Germinal center (tissue), 1 donor: ENCODE results near the gene SP100.
"Not testable (repeated sequence)": the region's sequence is repeated elsewhere in the genome, so short reads cannot be mapped to it uniquely, and the experiment has no call there.

Experiments used
- DNase-seq: peaks from one replicate; pipeline ENCODE4 v3.0.0; 2012; ENCODE audit warnings: mixed read lengths, low spot score

SP100 gene

DNA sequence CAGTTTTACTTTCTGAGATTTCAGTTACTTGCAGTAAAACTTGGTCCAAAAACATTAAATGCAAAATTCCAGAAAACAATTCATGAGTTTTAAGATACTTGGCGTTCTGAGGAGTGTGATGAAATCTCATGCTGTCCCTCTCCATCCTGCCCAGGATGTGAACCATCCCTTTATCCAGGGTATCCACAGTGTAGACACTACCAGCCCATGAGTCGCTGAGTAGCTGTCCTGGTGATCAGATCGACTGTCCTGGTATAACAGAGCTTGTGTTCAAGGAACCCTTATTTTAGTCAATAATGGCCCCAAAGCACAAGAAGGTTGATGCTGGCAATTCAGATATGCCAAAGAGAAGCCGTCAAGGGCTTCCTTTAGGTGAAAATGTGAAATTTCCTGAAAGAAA is 3.2 kb downstream of the SP100 start:
- DNase-seq = no peak

DNA sequence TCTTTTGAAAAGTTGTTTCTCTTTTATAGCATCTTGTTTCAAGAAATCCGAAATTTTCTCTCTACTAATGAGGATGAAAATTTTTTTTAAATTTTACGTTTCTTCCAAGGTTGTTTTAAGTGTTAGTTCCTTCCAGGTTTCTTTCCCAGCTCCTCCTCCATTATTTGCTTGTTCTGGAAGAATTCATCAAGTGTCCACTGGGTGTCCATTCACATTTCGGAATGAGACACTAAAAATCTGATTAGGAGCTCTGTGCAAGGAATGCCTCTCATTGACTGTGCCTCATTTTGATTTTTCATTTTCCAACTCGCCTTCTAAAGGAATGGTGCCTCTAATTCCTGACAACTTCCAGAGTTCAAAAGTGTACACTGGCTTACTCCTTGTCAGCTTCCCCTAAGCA is 6.1 kb downstream of the SP100 start:
- no peak for DNase-seq

DNA sequence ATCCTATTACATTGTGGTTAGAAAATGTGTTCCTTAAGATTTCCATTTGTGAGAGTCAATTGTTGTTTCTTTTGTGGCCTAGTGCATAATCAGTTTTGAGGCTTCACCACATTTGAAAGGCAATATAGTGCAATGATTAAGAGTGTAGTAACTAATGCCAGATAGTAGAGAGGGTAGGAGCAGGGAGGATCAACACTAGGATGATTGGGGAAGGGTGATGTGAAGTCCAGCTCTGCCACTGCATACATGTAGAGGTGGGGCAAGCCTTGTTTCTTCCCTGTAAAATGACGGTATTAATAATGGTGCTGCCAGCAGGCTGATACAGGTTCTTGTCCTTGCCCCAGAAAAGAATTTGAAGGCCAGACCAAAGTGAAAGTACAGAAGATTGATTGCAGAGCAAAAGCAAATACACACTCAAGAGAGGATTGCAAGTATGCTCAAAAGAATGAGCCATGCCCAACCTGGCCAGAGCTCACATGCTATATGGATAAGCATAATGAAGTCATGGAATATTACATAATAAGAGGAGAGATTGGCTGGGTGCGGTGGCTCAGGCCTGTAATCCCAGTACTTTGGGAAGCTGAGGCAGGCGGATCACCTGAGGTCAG is 8.0 kb downstream of the SP100 start:
- DNase-seq = no peak

DNA sequence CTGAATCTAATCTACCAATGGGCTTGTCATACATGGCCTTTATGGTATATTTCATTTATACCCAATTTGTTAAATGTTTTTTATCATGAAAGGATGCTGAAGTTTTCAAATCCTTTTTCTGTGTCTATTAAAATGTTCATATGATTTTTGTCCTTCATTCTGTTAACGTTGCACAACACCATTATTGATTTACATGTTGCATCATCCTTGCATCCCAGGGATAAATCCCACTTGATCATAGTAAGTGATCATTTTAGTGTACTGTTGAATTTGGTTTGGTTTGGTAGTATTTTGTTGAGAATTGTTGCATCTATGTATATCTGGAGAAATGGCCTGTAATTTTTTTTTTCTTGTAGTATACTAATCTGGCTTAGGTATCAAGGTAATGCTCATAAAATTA is 9.4 kb downstream of the SP100 start:
- DNase-seq = no peak

DNA sequence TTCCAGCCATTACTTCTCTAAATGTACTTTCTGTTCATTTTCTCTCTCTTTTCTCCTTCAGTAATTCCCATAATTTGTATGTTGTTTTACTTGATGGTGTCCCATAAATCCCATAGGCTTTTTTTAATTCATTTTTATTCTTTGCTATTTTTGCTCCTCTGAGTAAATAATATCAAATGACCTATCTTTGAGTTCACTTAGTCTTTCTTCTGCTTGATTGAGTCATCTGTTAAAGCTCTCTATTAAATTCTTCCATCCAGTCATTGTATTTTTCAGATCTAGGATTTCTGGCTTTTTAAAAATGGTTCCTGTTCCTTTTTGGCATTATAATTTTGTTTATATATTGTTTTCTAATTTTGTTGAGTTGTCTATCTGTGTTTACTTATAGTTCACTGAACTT is 13.5 kb downstream of the SP100 start:
- no peak for DNase-seq

DNA sequence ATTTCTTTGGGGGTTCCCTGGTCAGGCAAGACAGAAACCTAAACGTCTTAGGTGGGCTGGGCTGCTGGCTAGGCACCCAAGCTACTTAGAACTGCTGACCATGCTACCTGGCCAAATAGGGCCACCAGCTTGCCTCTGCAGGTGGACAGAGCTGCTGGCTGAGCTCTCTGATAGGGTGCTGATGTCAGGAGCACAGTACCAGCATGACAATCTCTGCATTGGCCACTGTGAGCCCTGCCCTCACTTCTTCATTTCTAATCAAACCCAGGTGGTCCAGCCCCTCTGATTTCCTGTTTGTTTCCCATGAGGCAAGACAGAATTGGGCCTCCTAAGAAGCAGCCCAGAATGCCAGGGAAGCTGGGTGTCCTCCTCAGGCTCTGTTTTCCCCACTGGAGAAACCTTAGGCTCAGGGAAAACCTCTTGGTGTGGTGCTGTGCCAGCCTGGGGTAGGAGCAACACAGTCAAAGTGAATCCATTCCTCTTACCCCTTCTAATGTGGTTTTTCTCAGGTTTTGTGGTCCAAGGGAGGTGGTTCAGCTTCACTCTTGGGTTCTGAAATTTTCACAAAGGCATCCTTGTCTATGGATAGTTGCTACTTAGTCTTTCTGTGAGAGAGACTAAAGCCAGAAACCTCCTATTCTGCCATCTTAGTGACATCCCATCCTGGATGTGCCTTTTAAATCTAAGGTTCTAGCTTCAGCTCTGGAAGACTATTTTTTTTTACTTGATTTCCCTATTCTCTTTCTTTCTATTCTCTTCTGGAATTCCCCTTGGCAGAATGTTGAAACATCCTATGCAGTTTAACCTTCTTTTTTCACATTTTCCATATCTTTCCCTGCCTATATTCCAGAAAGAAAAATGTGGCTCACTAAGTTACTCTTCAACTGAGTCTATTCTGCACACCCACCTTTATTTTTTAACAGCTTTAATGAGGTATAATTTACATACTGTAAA is 15.2 kb downstream of the SP100 start:
- no peak for DNase-seq

DNA sequence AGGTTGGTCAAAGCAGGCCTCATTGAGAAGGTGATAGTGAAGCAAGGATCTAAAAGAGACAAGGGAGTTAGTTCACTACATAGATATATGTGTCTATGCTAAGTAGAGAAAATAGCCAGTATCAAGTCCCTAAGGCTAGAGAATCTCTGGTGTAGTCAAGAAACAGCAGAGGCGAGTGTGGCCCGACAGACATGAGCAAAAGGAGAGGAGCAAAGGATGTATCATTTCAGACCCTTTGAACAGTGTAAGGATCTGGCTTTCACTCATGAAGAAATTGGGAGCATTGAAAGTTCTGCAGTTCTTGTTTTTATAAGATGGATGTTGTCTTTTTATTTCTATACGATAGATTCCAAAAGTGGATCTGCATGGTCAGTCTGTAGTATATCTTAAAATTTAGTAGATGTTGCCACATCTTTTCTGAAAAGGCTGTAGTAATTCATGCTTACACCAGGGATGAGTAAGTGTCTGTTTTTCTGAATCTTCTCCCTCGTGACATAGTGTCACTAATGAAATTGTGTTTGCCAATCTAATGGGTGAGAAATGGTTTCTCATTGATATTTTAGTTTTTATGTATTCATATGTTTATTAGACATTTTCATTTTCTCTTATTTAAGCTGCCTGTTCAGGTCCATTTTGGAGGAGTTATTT is 18.8 kb downstream of the SP100 start:
- DNase-seq = no peak

DNA sequence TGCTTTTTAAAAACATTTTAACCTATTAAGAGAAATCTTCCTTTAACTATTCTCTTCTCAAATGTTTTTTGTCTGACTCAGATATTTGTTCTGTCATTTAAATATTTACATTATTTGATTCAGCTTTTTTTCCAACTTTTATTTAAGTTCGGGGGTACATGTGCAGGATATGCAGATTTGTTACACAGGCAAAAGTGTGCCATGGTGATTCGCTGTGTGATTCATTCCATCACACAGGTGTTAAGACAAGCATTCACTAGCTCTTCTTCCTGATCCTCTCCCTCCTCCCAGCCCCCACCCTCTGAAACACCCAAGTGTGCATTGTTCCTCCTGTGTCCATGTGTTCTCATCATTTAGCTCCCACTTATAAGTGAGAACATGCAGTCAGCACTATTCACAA is 19.4 kb downstream of the SP100 start:
- DNase-seq = no peak

DNA sequence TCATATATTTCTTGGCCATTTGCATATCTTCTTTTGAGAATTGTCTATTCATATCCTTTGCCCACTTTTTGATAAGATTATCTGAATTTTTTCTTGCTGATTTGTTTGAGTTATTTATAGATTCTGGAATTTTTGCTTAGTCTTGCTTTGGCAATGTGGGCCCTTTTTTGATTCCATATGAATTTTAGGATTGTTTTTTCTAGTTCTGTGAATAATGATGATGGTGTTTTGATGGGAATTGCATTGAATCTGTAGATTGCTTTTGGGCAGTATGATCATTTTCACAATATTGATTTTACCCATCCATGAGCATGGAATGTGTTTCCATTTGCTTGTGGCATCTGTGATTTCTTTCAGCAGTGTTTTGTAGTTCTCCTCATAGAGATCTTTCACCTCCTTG is 23.1 kb downstream of the SP100 start:
- not testable (repeated sequence) for DNase-seq

DNA sequence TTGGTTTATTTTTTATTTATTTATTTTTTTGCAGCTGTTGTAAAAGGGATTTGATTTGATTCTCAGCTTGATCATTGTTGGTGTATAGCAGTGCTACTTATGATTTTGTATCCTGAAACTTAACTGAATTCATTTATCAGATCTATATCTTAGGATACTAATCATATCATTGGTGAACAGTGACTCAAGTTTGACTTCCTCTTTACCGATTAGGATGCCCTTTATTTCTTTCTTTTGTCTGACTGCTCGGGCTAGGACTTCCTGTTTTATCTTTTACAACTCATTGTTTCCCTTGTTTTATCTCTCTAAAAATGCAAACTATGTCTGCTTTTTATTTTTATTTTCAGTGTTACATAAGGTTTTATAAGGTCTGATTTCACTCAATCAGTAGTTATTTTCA is 23.6 kb downstream of the SP100 start:
- no peak for DNase-seq

DNA sequence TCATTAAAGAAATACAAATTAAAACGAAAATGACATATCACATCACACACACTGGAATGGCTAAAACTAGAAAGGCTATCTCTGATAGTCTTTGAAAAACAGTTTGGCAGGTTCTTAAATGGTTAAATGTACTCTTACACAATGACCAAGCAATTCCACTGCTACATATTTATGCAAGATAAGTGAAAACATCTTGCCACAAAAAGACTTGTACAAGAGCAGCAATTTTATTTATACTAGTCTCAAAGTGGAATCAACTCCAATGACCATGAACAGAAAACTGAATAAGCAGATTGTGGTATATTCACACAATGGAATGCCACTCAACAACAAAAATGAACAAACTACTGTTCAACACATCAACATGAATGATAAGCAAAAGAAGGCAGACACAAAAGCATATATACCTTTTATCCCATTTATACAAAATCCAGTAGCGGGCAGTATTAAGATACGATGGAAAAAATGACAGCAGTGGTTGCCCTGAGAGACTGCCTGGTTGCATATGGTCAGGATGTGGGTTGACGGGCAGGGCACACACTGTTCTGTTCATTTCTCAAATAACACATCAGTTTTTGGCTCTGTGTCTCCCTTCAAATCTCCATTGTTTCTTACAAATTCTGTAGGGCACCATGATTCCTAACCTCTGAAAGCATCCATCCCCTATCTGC is 25.4 kb downstream of the SP100 start:
- DNase-seq = peak; percentile 51

DNA sequence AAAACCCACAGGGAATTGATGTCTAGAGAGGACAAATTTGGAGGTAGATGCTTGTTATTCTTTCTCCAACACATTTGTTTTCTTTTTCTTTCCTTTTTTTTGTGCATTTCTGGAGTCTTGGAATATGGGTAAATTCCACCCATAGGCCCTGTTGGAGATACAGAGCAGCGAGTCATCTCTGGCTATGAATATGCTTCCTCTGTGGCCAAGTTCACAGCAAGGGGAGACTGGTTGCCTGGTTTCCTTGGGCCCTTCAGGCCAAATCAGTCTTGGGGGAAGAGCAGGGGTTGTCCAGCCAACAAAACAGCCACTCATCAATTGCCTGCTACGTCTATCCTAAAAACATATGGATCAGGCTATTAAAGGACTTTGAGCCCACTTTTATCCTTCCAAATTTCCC is 27.5 kb downstream of the SP100 start:
- no peak for DNase-seq

DNA sequence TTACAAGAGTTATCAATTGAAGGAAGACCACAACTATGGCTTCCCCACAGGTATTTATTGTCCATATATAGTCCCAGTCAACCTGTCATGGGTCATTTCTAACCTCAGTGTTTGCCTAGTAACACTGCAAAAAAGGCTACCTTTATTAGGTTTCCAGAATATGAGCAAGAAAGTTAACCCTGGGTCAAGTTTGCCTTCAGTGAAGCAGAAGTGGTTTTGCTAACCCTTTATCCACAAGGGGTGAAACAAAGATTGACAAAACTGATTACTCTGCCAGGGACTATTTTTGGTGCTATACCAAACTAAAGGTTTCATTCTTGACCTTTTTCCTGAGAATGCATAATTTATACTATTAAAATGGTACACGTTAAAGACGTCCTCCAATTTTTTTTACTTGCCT is 28.8 kb downstream of the SP100 start:
- DNase-seq = no peak

DNA sequence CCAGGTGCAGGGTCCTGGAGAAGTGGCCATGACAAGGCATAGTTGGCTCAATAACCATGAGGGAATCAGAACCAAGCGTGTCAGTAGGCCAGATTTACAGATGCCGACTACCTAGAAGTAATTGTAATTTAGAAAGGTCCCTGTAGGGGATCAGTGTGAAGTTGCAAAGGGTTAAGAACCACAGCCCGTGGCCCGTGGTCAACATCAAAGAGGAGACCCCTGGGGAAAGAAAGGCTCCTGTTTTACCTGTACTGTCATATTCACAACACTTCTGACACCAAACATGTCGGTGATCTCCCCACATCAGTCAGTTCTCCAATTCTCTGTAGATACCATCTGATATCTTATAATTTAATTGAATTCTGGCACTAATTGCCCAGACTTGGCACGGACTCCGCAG is 31.0 kb downstream of the SP100 start:
- DNase-seq = no peak

DNA sequence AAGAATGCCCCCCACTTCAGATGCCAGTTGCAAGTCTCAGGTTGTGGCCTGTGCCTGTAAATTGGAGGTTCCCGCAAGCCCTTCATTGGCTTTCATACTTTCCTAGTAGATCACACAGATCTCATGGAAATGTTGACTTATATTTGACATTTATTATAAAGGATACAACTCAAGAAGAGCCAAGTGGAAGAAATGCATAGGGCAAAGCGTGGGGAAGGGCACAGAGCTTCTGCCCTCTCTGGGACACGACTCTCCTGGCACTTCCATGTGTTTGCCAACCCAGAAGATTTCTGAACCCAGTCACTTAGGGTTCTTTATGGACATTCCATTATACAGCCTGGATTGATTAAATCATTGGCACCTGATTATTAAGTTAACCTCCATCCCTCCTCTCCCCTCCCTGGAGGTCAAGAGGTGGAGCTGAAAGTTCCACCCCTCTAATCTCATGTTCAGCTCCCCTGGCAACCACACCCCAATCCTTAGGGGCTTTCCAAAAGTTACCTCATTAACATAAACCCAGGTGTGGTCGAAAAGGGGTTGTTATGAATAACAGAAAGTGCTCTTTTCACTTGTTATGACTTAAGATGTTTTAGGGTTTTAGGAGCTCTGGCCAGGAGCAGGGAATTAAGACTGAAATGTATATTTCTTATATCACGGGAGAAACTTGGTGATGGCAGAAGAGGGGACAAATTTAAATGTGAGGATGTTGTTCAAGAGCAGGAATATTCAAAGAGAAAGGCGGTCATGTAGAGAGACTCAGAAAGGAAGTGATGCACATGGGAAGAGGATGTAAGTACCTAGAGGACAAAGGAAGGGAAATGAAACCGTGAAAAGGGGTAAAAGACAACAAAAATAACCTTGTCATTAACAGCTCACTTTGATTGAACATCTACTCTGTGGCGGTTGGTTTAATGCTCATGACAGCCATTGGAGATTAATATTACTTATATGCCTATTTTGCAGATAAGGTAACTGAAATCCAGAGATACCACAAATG is 31.8 kb downstream of the SP100 start:
- DNase-seq = peak; percentile 72

DNA sequence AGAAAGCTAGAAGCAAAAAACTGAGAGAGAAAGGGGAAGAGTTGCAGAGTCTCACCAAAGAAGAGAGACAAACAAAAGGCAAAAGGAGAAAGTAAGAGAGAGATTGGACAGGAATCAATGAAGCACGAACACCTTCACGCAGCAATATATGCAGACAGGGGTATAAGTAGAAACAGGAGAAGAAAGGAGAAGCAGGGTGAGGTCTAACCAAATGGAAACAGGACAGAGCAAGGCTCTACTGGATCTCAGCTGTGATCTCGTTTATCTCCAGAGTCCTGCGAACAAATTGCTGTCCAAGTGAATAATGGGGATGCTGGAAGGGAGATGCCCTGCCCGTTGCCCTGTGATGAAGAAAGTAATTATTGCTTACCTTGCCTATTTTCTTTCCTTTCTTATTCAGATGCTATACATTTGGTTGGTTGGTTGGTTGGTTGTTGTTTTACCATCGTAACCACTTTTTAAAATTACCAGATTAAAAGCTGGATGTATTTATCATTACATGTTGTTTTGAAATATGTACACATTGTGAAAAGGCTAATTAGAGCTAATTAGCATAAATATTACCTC is 34.0 kb downstream of the SP100 start:
- DNase-seq = no peak

DNA sequence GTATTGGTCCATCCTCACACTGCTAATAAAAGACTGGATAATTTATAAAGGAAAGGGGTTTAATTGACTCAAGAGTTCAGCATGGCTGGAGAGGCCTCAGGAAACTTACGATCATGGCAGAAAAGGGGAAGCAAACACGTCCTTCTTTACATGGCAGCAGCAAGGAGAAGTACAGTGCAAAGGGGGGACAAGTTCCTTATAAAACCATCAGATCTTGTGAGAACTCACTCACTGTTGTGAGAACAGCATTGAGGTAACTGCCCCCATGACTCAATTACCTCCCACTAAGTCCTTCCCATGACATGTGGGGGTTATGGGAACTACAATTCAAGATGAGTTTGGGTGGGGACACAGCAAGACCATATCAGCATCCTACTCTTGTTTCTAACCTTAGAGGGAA is 37.0 kb downstream of the SP100 start:
- DNase-seq = no peak

DNA sequence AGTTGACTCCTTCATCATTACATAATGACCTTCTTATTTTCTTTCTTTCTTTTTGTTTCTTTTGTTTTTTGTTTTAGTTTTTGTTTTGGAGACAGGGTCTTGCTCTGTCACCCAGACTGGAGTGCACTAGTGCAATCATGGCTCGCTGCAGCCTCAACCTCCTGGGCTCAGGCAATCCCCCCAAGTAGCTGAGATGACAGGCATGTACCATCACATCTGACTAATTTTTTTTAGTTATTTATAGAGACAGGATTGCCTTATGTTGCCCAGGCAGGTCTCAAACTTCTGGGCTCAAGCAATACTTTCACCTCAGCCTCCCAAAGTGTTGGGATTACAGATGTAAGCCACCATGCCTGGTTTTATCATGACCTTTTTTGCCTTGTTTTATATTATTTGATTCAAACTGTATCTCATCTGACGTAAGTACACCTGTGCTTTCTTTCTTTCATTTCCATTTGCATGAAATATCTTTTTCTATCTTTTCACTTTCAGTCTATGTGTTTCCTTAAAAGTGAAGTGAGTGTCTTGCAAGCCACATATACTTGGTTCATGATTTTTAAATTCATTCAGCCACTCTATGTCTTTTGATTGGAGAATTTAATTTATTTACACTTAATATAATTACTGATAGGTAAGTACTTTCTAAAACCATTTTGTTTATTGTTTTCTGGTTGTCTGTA is 39.1 kb downstream of the SP100 start:
- no peak for DNase-seq

DNA sequence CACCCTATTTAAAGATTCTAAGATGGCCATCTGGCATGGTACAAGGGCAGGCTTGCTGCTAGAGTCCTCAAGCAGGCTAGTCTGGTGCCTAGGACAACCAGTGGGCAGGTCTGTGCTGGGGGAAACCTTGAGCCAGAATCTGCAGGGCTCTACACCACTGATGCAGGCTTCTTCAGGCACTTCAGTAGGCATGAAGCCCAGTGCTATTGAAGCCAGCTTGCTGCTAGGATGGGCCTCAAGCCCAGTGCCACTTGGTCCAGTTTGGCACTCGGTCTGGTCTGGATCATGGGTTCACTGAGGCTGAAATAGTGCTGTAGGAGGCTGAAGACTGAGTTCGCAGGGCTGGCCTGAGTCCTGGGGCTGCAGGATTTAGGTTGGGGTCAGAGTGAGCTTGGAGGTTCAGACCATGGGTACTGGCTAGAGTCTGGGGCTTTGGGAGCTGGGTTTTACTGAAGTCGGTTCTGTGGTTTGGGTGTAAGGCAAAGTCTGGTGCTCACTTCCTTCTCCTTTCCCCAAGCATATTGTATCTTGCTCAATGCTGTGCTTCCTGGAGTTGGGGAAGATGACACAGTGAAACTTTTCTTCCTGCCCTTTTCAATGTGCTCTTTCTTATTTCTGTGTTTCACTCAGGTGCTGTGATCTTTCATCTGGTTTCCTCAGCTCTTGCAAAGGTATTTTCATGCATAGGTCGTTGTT is 41.2 kb downstream of the SP100 start:
- DNase-seq = no peak

DNA sequence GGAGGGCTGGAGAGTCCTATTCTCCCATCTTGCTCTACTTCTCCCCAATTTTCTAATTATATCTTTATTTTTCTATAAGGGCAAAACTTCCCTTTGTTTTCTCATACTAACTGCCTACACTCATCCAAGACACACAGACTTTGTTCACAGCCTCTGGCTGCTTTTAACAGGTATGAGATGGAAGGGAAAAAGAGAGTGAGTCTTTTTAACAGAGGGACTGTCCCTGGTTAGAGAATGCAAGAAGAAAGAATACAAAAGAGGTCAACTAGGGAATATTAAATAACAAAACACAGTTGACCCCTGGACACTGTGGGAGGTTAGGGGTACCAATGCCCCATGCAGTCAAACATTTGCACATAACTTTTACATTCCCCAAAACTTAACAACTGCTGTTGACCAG is 41.8 kb downstream of the SP100 start:
- DNase-seq = no peak
